HG03432 (cell line): Measurements from ENCODE around the gene OTULINL.
"Not testable (repeated sequence)": the region's sequence is repeated elsewhere in the genome, so short reads cannot be mapped to it uniquely, and the experiment has no call there.

Source experiments
- ATAC-seq: cut with Tn5 transposase; IDR thresholded peaks from one replicate; pipeline ENCODE4 v1.9.1; 2021; ENCODE audit warnings: mild to moderate bottlenecking, moderate library complexity; ENCODE audit not compliant: unreplicated experiment

OTULINL gene

GRCh38 chr5:14581106-14581890 is at the start of gene OTULINL:
TSS of gene OTULINL (plus strand) at chr5:14581792. CDS start at chr5:14581895, 103 bp downstream.
- ATAC-seq, result peak; percentile 99

- no peak for ATAC-seq
These were observed 49.4 kb upstream of the OTULINL start for GRCh38 chr5:14532180-14532579.

GRCh38 chr5:14534773-14535172 is 46.8 kb upstream of the OTULINL start:
- no peak for ATAC-seq

- no peak for ATAC-seq
These were observed 36.3 kb upstream of the OTULINL start for GRCh38 chr5:14545308-14545707.

- ATAC-seq, result no peak
These were observed 35.7 kb upstream of the OTULINL start for GRCh38 chr5:14545862-14546261.

GRCh38 chr5:14547666-14548065 is 33.9 kb upstream of the OTULINL start:
- no peak for ATAC-seq

GRCh38 chr5:14551211-14551610 is 30.4 kb upstream of the OTULINL start:
- no peak for ATAC-seq

GRCh38 chr5:14552017-14552416 is 29.6 kb upstream of the OTULINL start:
- ATAC-seq, result no peak

GRCh38 chr5:14554288-14554687 is 27.3 kb upstream of the OTULINL start:
- ATAC-seq, result not testable (repeated sequence)

- ATAC-seq, result no peak
These were observed 25.6 kb upstream of the OTULINL start for GRCh38 chr5:14556015-14556414.

GRCh38 chr5:14557203-14557770 is 24.3 kb upstream of the OTULINL start:
- no peak for ATAC-seq

GRCh38 chr5:14557791-14558415 is 23.7 kb upstream of the OTULINL start:
- no peak for ATAC-seq

GRCh38 chr5:14560091-14560595 is 21.4 kb upstream of the OTULINL start:
- ATAC-seq, result no peak

- no peak for ATAC-seq
These were observed 19.9 kb upstream of the OTULINL start for GRCh38 chr5:14561741-14562140.

- ATAC-seq, result no peak
These were observed 13.3 kb upstream of the OTULINL start for GRCh38 chr5:14568333-14568732.

GRCh38 chr5:14569948-14570691 is 11.5 kb upstream of the OTULINL start:
- no peak for ATAC-seq

GRCh38 chr5:14571901-14572300 is 9.7 kb upstream of the OTULINL start:
- no peak for ATAC-seq

- no peak for ATAC-seq
These were observed 9.2 kb upstream of the OTULINL start for GRCh38 chr5:14572385-14572784.

GRCh38 chr5:14572836-14573235 is 8.8 kb upstream of the OTULINL start:
- ATAC-seq, result no peak

GRCh38 chr5:14574096-14574495 is 7.5 kb upstream of the OTULINL start:
- no peak for ATAC-seq

- ATAC-seq, result no peak
These were observed 6.6 kb upstream of the OTULINL start for GRCh38 chr5:14574891-14575508.
